Measurements from ENCODE around the gene STRA6.

DNA sequence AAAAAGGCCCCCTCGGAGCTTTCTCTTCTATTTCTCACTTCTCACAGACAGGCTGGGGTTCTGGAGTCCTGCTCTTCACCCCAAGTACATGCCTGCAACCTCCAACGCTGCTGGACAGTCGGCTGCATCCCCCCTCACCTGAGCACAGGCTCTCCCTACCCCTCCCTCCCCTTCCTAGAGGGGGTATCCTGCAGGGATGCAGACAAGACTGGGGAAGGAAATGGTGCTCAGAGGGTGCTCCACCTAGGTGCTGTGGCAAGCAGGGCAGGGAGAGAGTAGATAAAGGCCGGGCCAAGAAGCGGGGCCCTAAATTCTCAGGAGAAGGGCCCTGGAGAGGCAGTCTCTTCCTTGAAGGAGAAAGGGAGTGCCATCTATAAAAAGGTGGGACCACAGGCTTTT lies 7.0 kb upstream of the STRA6 start:
- TF ChIP-seq POLR2AphosphoS5 (IDR thresholded peaks at IDR 0.05; ENCODE audit: borderline replicate concordance, low read depth, low read length) (no peak), EZH2 (IDR thresholded peaks at IDR 0.05) (no peak), FOXP2 (optimal IDR thresholded peaks at IDR 0.05; ENCODE audit: control extremely low read depth, extremely low read length, insufficient read depth) (no peak)
